Stimulated activated memory B cell treated with anti-CD40 and anti-IgM and Interleukin-4, amounts not matched to agents 10 μg/mL and 1 μg/mL and 100 μg/mL, for 72 hours (primary cell): Measurements from ENCODE around the gene TOR2A.

Experiments used
- ATAC-seq: fragments of 150-1000 bp; cut with Tn5 transposase; 2 replicates; pipeline ENCODE4 v1.10.0; 2021
- H3K27ac Mint-ChIP-seq: one replicate; pipeline ENCODE4 v1.8.0; 2022; ENCODE audit warnings: mild to moderate bottlenecking, mixed read lengths
- H3K27me3 Mint-ChIP-seq: one replicate; pipeline ENCODE4 v1.8.0; 2022; ENCODE audit warnings: mixed read lengths
- H3K36me3 Mint-ChIP-seq: one replicate; pipeline ENCODE4 v1.8.0; 2022; ENCODE audit warnings: mixed read lengths
- H3K4me1 Mint-ChIP-seq: one replicate; pipeline ENCODE4 v1.8.0; 2022; ENCODE audit warnings: mixed read lengths
- H3K4me3 Mint-ChIP-seq: one replicate; pipeline ENCODE4 v1.8.0; 2022; ENCODE audit warnings: mild to moderate bottlenecking, moderate library complexity, mixed read lengths
- H3K9me3 Mint-ChIP-seq: one replicate; pipeline ENCODE4 v1.8.0; 2022; ENCODE audit warnings: mixed read lengths

TOR2A gene

DNA sequence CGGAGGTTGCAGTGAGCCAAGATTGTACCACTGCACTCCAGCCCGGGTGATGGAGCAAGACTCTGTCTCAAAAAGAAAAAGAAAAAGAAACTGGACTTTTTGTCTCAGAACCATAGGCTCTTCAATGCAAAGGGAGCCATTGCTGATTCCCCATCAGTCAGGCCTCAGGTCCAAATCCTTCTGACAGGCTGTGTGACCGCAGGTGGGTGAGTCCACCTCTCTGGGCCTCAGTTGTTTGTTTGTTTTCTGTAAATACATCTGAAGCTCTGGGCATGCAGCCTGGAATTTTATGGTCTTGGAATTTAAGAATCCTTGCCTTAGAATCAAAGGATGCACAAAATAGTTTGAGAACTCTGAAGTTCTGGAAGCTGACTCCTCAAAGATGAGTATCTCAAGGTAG lies 21.1 kb upstream of the TOR2A start:
- Mint-ChIP-seq H3K4me1 (peaks cover 17% of the 10 kb centered on the region), H3K36me3 (peaks cover 14% of the 10 kb centered on the region), H3K27me3 (no peaks in the 10 kb centered on the region), H3K4me3 (no peak overlapping the region), H3K27ac (no peak overlapping the region), H3K9me3 (no peaks in the 10 kb centered on the region)
- no peak for ATAC-seq

DNA sequence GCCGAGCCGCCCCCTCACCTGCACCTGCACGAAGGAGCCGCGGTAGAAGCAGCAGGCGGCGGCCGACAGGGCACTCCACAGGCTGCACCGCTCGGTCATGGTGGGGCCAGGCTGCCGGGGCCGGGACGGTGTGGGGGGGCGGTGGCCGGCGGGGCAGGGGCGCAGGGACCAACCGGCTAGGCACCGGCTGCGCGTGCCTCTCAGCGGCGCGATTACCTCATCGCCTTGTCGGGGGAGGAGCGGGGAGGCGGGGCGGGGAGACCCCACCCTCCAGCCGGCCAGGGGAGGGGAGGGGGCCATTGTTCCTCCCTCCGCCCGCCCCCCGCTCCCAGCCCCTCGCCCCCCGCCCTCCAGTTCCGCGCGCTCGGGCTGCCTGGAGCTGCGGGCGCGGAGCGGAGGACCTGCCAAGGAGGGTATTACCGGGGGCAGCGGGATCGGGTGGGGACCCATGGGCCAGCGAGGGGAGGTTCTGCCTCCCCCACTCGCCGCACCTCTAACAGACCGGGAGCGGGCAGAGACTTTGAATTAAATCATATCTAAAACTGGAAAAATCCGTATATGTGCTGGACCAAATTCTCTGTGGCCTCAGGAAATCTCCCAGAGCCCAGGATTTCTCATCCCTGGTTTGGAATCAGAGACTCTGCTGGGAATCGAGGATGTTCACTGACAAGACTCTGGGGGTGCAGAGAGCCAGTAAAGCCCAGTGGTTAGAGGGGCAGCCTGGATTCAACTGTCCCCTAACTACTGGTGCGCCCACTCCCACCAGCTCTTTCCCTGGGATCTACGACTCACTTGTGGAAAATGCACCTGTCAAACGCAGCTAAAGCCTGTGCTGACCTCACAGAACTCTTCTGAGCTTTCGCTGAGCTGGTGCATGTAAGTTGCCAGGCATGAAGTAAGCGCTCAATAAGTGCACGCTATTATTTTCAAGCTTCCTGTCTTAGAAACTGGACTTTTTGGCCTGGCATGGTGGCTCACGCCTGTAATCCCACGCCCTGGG lies 20.3 kb upstream of the TOR2A start:
- Mint-ChIP-seq H3K27me3 (no peaks in the 10 kb centered on the region), H3K4me1 (peaks cover 17% of the 10 kb centered on the region), H3K27ac (no peak overlapping the region), H3K36me3 (peaks cover 23% of the 10 kb centered on the region), H3K4me3 (no peak overlapping the region), H3K9me3 (no peaks in the 10 kb centered on the region)
- peak; percentile 61 for ATAC-seq

- H3K27me3 Mint-ChIP-seq = no peaks in the 10 kb centered on the region
- H3K4me3 Mint-ChIP-seq = no peak overlapping the region
- H3K9me3 Mint-ChIP-seq = no peaks in the 10 kb centered on the region
- peaks cover 25% of the 10 kb centered on the region for H3K36me3 Mint-ChIP-seq
- peak; percentile 47 for ATAC-seq
- peaks cover 17% of the 10 kb centered on the region for H3K4me1 Mint-ChIP-seq
- no peak overlapping the region for H3K27ac Mint-ChIP-seq
Observed at GRCh38 chr9:127754099-127755060, 19.3 kb upstream of the TOR2A start.

- peaks cover 13% of the 10 kb centered on the region for H3K4me1 Mint-ChIP-seq
- H3K27ac Mint-ChIP-seq = no peak overlapping the region
- no peak overlapping the region for H3K4me3 Mint-ChIP-seq
- H3K9me3 Mint-ChIP-seq = no peaks in the 10 kb centered on the region
- peaks cover 24% of the 10 kb centered on the region for H3K36me3 Mint-ChIP-seq
- ATAC-seq = no peak
- no peaks in the 10 kb centered on the region for H3K27me3 Mint-ChIP-seq
Observed at GRCh38 chr9:127753622-127754021, 18.5 kb upstream of the TOR2A start.

- H3K9me3 Mint-ChIP-seq = no peaks in the 10 kb centered on the region
- no peak overlapping the region for H3K4me3 Mint-ChIP-seq
- H3K27me3 Mint-ChIP-seq = no peaks in the 10 kb centered on the region
- H3K36me3 Mint-ChIP-seq = peaks cover 24% of the 10 kb centered on the region
- H3K4me1 Mint-ChIP-seq = peaks cover 11% of the 10 kb centered on the region
- ATAC-seq = no peak
- peak overlapping the region; percentile 29 for H3K27ac Mint-ChIP-seq
Observed at GRCh38 chr9:127753148-127753547, 18.1 kb upstream of the TOR2A start.

GRCh38 chr9:127751269-127752054 lies 16.4 kb upstream of the TOR2A start:
- Mint-ChIP-seq H3K36me3 (peaks cover 39% of the 10 kb centered on the region), H3K27me3 (no peaks in the 10 kb centered on the region), H3K4me3 (no peak overlapping the region), H3K4me1 (peaks cover 11% of the 10 kb centered on the region), H3K27ac (no peak overlapping the region), H3K9me3 (no peaks in the 10 kb centered on the region)
- no peak for ATAC-seq

DNA sequence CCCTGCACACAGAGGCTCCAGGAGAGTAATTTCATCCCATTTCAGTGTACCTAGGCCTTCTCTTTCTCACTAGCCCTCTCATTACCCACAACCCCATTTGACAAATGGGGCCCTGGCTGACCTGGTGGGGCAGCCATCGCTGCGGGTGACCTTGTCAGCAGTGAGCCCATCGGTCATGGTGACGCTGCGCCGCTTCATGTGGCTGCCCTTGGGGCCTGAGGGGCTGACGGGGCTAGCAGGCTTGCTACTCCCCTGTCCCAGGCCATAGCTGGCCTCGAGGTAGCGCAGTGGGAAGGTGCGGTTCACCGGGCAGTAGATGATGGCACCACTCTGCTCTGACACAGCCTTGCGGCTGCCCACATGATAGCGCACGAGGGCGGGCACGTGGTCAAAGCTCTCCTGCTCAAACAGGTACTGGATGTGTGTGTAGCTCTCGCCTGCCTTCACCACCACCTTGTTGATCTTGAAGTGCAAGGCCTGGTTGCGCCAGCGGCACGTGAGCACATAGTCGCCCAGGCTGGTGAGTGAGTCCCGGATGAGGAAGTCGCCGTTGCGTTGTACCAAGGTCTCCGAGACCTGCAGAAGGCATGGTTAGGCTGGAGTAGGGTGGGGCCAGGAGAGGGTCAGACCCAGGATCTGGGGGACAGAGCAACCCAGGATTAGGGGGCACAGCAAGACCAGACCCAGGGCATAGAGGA lies 14.1 kb upstream of the TOR2A start:
- no peaks in the 10 kb centered on the region for H3K27me3 Mint-ChIP-seq
- ATAC-seq = no peak
- no peak overlapping the region for H3K27ac Mint-ChIP-seq
- H3K4me3 Mint-ChIP-seq = no peak overlapping the region
- H3K9me3 Mint-ChIP-seq = no peaks in the 10 kb centered on the region
- peaks cover 11% of the 10 kb centered on the region for H3K4me1 Mint-ChIP-seq
- peaks cover 45% of the 10 kb centered on the region for H3K36me3 Mint-ChIP-seq

GRCh38 chr9:127746959-127747569 lies 12.0 kb upstream of the TOR2A start:
- Mint-ChIP-seq H3K36me3 (peaks cover 48% of the 10 kb centered on the region), H3K4me3 (no peak overlapping the region), H3K27ac (no peak overlapping the region), H3K9me3 (no peaks in the 10 kb centered on the region), H3K27me3 (no peaks in the 10 kb centered on the region), H3K4me1 (no peaks in the 10 kb centered on the region)
- ATAC-seq = no peak

DNA sequence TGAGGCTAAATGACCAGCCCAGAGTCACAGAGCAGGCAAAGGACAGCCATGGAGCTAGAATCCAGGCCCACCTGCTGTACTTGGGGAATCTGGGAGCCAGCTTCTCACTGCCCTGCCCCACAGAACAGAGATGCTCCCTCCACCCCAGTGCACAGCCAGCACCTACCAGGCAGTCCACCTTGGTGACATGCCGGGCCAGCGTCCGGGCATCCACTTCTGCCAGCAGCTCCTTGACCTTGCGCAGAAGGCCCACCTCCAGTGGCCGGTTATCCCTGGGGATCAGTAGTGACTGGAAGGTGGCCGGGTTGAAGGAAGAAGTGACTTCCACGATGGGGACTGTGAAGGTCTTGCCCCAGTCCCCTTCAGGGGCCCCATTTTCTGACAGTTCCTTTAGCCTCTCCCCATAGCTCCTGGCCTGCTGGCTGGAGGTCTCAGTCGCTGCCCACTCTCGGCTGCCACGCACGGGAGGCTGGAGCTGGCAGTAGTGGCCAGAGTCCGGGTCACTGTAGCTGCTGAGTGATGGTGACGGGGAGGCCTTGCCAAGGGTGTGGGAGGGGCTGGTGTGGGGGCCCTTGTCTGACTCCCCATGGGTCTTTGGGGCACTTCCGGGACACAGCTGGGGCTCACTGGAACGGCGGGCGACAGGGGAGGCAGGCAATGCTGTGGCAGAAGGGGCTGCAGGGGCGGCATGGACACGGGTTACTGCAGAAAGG lies 9.5 kb upstream of the TOR2A start:
- Mint-ChIP-seq H3K27ac (no peak overlapping the region), H3K9me3 (no peaks in the 10 kb centered on the region), H3K27me3 (no peaks in the 10 kb centered on the region), H3K4me1 (no peaks in the 10 kb centered on the region), H3K4me3 (no peak overlapping the region), H3K36me3 (peaks cover 44% of the 10 kb centered on the region)
- ATAC-seq = no peak

GRCh38 chr9:127742435-127743088 lies 7.5 kb upstream of the TOR2A start:
- H3K4me1 Mint-ChIP-seq = no peaks in the 10 kb centered on the region
- H3K27ac Mint-ChIP-seq = no peak overlapping the region
- H3K36me3 Mint-ChIP-seq = peaks cover 49% of the 10 kb centered on the region
- no peak for ATAC-seq
- no peaks in the 10 kb centered on the region for H3K27me3 Mint-ChIP-seq
- H3K9me3 Mint-ChIP-seq = no peaks in the 10 kb centered on the region
- H3K4me3 Mint-ChIP-seq = no peak overlapping the region

- Mint-ChIP-seq H3K27me3 (no peaks in the 10 kb centered on the region), H3K4me3 (no peak overlapping the region), H3K4me1 (no peaks in the 10 kb centered on the region), H3K27ac (no peak overlapping the region), H3K9me3 (no peaks in the 10 kb centered on the region), H3K36me3 (peaks cover 43% of the 10 kb centered on the region)
- ATAC-seq = no peak
Observed at GRCh38 chr9:127741831-127742434, 6.8 kb upstream of the TOR2A start.

- no peak for ATAC-seq
- no peaks in the 10 kb centered on the region for H3K9me3 Mint-ChIP-seq
- no peaks in the 10 kb centered on the region for H3K27me3 Mint-ChIP-seq
- H3K36me3 Mint-ChIP-seq = peaks cover 35% of the 10 kb centered on the region
- no peaks in the 10 kb centered on the region for H3K4me1 Mint-ChIP-seq
- no peak overlapping the region for H3K4me3 Mint-ChIP-seq
- H3K27ac Mint-ChIP-seq = peak overlapping the region; percentile 41
Observed at GRCh38 chr9:127739614-127740330, 4.7 kb upstream of the TOR2A start.
